ENCODE data around the gene KIF26B. TPM values are rescaled to one million over a fixed set of nuclear protein-coding genes. Genes with fewer than 3 reads are reported as not detected.
"Not testable (repeated sequence)": the region's sequence is repeated elsewhere in the genome, so short reads cannot be mapped to it uniquely, and the experiment has no call there.

Gene KIF26B
- total RNA-seq, 8 experiments from 2014 or later, result 0.25 to 21.5 (median 10.2) TPM

- in situ Hi-C loops (cut with MboI; ENCODE audit: low pct_unique_long_range_greater_than_20kb in 2 of 9, low sequenced_read_pairs in 9 of 9, unreplicated experiment in 9 of 9), result no loop called here
- Histone ChIP-seq H3K4me3 (no peak overlapping the region), H3K4me1 (replicated peaks in 1 of 2) (no peaks in the 10 kb centered on the region), H3K27ac (no peak overlapping the region)
- ATAC-seq (replicated peaks in 6 of 8), result no peak
- WGBS, 10 experiments, result 58 to 94% (median 84%) methylated on average over 2 to 7 of the region's 7 CpGs; no CpG with 5 or more reads in 1 of the 10 experiments
Measured at GRCh38 chr1:245121523-245121922, 33.3 kb upstream of the KIF26B start.

- H3K4me1 ChIP-seq (replicated peaks in 1 of 2), result peaks cover 0 to 1% of the 10 kb centered on the region in 2 donors
- 30 to 100% (median 85%) methylated on average over 1 to 6 of the region's 6 CpGs; no CpG with 5 or more reads in 2 of the 10 experiments for WGBS, 10 experiments
- H3K27ac ChIP-seq, result no peak overlapping the region
- no peak for ATAC-seq (replicated peaks in 6 of 8)
- in situ Hi-C loops (cut with MboI; ENCODE audit: low pct_unique_long_range_greater_than_20kb in 2 of 9, low sequenced_read_pairs in 9 of 9, unreplicated experiment in 9 of 9), result no loop called here
- H3K4me3 ChIP-seq, result no peak overlapping the region
Measured at GRCh38 chr1:245124241-245124640, 30.5 kb upstream of the KIF26B start.

DNA sequence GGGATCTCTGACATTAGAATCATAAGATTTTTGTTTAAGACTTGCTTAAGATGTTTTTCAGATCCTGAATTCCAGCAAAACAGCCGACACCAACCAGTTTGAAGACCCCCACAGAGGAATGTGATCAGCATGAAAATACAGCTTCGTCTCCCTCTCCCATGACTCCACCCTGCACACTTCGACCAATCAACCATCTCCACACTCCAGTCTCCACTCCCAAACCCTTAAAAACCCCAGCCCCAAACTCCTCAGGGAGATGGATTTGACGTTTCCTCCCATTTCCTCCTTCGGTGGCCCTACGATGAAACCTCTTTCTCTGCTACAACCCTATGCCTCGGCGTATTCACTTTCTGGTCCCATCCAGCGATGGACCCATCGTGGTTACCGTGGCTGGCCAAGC, 30.1 kb upstream of the KIF26B start:
- no peak for ATAC-seq (replicated peaks in 6 of 8)
- 33 to 92% (median 76%) methylated on average over 3 to 11 of the region's 11 CpGs; no CpG with 5 or more reads in 3 of the 10 experiments for WGBS, 10 experiments
- peaks cover 4 to 5% of the 10 kb centered on the region in 2 donors for H3K4me1 ChIP-seq (replicated peaks in 1 of 2)
- no peak overlapping the region for H3K4me3 ChIP-seq
- in situ Hi-C loops (cut with MboI; ENCODE audit: low pct_unique_long_range_greater_than_20kb in 2 of 9, low sequenced_read_pairs in 9 of 9, unreplicated experiment in 9 of 9), result loop anchor here in 2 of 9 experiments (25.0 kb wide), 1 partner anchor 1363 kb away; no protein-coding TSS in a partner anchor
- no peak overlapping the region for H3K27ac ChIP-seq

DNA sequence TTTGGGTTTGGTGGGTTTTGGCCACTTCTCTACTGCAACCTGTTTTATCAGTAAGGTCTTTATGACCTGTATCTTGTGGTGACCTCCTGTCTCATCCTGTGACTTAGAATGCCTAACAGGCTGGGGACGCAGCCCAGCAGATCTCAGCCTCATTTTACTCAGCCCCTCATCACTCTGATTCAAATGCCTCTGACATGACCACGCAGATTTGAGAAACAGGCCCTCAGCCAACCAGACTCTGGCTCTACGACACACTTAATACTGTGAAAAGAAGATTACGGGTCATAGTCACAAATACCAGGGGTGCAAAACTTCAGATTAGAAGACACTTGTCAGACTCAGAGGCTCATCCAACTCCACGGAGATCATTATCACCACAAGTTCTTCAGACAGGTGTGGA, 28.3 kb upstream of the KIF26B start:
- Histone ChIP-seq H3K4me1 (replicated peaks in 1 of 2) (peaks cover 6 to 8% of the 10 kb centered on the region in 2 donors), H3K4me3 (no peak overlapping the region), H3K27ac (no peak overlapping the region)
- in situ Hi-C loops (cut with MboI; ENCODE audit: low pct_unique_long_range_greater_than_20kb in 2 of 9, low sequenced_read_pairs in 9 of 9, unreplicated experiment in 9 of 9), result loop anchor here in 2 of 9 experiments (25.0 kb wide), 1 partner anchor 1361 kb away; no protein-coding TSS in a partner anchor
- WGBS, 10 experiments, result 33 to 100% (median 90%) methylated on average over 1 to 5 of the region's 5 CpGs; no CpG with 5 or more reads in 2 of the 10 experiments
- ATAC-seq (replicated peaks in 6 of 8), result no peak

- in situ Hi-C loops (cut with MboI; ENCODE audit: low pct_unique_long_range_greater_than_20kb in 2 of 9, low sequenced_read_pairs in 9 of 9, unreplicated experiment in 9 of 9), result loop anchor here in 2 of 9 experiments (25.0 kb wide), 1 partner anchor 1359 kb away; no protein-coding TSS in a partner anchor
- peaks cover 6 to 8% of the 10 kb centered on the region in 2 donors for H3K4me1 ChIP-seq (replicated peaks in 1 of 2)
- 0 to 92% (median 85%) methylated on average over 1 to 20 of the region's 20 CpGs; no CpG with 5 or more reads in 2 of the 10 experiments for WGBS, 10 experiments
- no peak overlapping the region for H3K27ac ChIP-seq
- H3K4me3 ChIP-seq, result no peak overlapping the region
- ATAC-seq (replicated peaks in 6 of 8), result peak in 1 of 8 experiments; percentile 56
Measured at GRCh38 chr1:245128381-245129101, 26.2 kb upstream of the KIF26B start.

GRCh38 chr1:245129319-245130240, 25.2 kb upstream of the KIF26B start:
- WGBS, 10 experiments, result 18 to 74% (median 51%) methylated on average over 1 to 19 of the region's 19 CpGs; no CpG with 5 or more reads in 2 of the 10 experiments

DNA sequence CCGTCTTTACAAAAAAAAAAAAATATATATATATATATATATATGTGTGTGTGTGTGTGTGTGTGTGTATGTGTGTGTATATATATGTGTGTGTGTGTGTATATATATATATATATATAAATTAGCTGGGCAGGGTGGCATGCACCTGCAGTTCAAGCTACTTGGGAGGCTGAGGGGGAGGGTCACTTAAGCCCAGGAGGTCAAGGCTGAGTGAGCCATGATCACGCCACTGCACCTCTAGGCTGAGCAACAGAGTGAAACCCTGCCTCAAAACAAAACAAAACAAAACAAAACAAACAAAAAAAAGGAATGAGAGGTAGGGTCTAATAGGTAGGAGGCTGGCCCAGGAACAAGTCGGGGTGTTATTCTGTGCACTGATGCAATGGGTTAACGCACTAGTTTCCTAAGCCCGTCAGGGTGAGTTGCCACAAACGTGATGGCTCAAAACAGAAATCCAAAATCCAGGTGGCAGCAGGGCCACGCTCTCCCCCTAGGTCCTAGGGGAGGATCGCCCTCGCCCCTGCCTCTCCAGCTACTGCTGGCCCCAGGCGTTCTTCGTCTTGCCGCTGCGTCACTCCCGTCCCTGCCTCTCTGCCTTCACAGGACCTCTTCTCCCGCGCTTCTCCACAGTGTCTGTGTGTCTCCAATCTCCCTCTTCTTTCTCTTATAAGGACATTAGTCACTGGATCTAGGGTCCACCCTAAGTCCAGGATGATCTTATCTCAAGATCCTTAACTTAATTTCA, 24.3 kb upstream of the KIF26B start:
- not testable (repeated sequence) for H3K4me3 ChIP-seq; H3K27ac ChIP-seq; H3K4me1 ChIP-seq (replicated peaks in 1 of 2)
- peak in 1 of 8 experiments; percentile 55 for ATAC-seq (replicated peaks in 6 of 8)
- in situ Hi-C loops (cut with MboI; ENCODE audit: low pct_unique_long_range_greater_than_20kb in 2 of 9, low sequenced_read_pairs in 9 of 9, unreplicated experiment in 9 of 9), result loop anchor here in 2 of 9 experiments (25.0 kb wide), 1 partner anchor 1357 kb away; no protein-coding TSS in a partner anchor
- 36 to 100% (median 78%) methylated on average over 3 to 16 of the region's 16 CpGs; no CpG with 5 or more reads in 2 of the 10 experiments for WGBS, 10 experiments

More at GRCh38 chr1:245129319-245130240, 25.2 kb upstream of the KIF26B start:
- no peak overlapping the region for H3K4me3 ChIP-seq
- in situ Hi-C loops (cut with MboI; ENCODE audit: low pct_unique_long_range_greater_than_20kb in 2 of 9, low sequenced_read_pairs in 9 of 9, unreplicated experiment in 9 of 9), result loop anchor here in 2 of 9 experiments (25.0 kb wide), 1 partner anchor 1358 kb away; no protein-coding TSS in a partner anchor
- no peak overlapping the region for H3K27ac ChIP-seq
- peak in 3 of 8 experiments; percentile 18 to 67 (median 55) for ATAC-seq (replicated peaks in 6 of 8)
- peaks cover 6 to 8% of the 10 kb centered on the region in 2 donors for H3K4me1 ChIP-seq (replicated peaks in 1 of 2)

DNA sequence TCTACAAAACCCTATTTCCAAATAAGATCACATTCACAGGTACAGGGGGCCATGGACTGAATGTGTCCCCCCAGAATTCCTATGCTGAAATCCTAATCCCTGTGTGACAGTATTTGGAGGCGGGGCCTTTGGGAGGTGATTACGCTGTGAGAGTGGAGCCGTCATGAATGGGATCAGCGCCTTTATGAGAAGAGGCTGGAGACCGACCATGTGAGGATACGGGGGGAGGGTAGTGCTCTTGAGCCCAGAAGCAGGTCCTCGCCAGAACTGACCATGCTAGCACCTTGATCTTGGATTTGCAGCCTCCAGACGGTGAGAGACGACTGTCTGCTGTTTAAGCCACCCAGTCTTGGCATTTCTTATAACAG, 23.8 kb upstream of the KIF26B start:
- in situ Hi-C loops (cut with MboI; ENCODE audit: low pct_unique_long_range_greater_than_20kb in 2 of 9, low sequenced_read_pairs in 9 of 9, unreplicated experiment in 9 of 9), result loop anchor here in 2 of 9 experiments (25.0 kb wide), 1 partner anchor 1356 kb away; no protein-coding TSS in a partner anchor
- Histone ChIP-seq H3K4me1 (replicated peaks in 1 of 2) (peaks cover 6 to 8% of the 10 kb centered on the region in 2 donors), H3K4me3 (no peak overlapping the region), H3K27ac (no peak overlapping the region)
- peak in 1 of 8 experiments; percentile 29 for ATAC-seq (replicated peaks in 6 of 8)
- WGBS, 10 experiments, result 8 to 100% (median 72%) methylated on average over 2 to 9 of the region's 9 CpGs; no CpG with 5 or more reads in 3 of the 10 experiments

- 53 to 100% (median 90%) methylated on average over 1 to 8 of the region's 11 CpGs; no CpG with 5 or more reads in 3 of the 10 experiments for WGBS, 10 experiments
- no peak for ATAC-seq (replicated peaks in 6 of 8)
- H3K4me1 ChIP-seq (replicated peaks in 1 of 2), result peaks cover 6 to 8% of the 10 kb centered on the region in 2 donors
- no peak overlapping the region for H3K4me3 ChIP-seq
- H3K27ac ChIP-seq, result no peak overlapping the region
- in situ Hi-C loops (cut with MboI; ENCODE audit: low pct_unique_long_range_greater_than_20kb in 2 of 9, low sequenced_read_pairs in 9 of 9, unreplicated experiment in 9 of 9), result loop anchor here in 2 of 9 experiments (25.0 kb wide), 1 partner anchor 1355 kb away; no protein-coding TSS in a partner anchor
Measured at GRCh38 chr1:245132771-245133170, 22.0 kb upstream of the KIF26B start.

GRCh38 chr1:245133995-245134715, 20.6 kb upstream of the KIF26B start:
- ATAC-seq (replicated peaks in 6 of 8), result no peak
- in situ Hi-C loops (cut with MboI; ENCODE audit: low pct_unique_long_range_greater_than_20kb in 2 of 9, low sequenced_read_pairs in 9 of 9, unreplicated experiment in 9 of 9), result loop anchor here in 2 of 9 experiments (25.0 kb wide), 1 partner anchor 1353 kb away; no protein-coding TSS in a partner anchor
- Histone ChIP-seq H3K4me3 (no peak overlapping the region), H3K27ac (no peak overlapping the region), H3K4me1 (replicated peaks in 1 of 2) (peaks cover 6 to 8% of the 10 kb centered on the region in 2 donors)
- WGBS, 10 experiments, result 64 to 100% (median 84%) methylated on average over 1 to 14 of the region's 17 CpGs

DNA sequence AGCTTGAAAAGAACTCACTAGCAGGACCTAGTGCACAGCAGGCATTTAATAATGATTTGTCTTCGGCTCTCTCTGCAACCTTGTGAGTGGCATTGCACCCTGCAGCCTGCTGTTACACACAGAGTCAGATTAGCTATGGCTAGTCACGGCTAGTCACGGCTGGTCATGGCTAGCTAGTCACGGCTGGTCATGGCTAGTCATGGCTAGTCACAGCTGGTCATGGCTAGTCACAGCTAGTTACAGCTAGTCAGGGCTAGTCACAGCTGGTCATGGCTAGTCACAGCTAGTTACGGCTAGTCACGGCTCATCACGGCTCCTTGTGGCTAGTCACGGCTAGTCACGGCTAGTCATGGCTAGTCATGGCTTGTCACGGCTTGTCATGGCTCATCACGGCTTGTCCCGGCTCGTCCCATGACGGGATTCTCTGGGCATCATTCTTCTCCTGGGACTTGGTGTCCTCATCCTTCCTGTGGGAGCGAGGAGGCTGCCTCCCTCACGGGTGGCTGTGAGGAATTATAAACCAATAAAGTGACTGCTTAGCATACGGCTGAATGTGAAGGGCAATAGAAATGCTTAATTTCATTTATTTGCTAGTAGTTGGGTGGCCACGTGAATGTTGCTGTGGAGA, 12.5 kb upstream of the KIF26B start:
- ATAC-seq (replicated peaks in 6 of 8), result no peak
- in situ Hi-C loops (cut with MboI; ENCODE audit: low pct_unique_long_range_greater_than_20kb in 2 of 9, low sequenced_read_pairs in 9 of 9, unreplicated experiment in 9 of 9), result loop anchor here in 2 of 9 experiments (25.0 kb wide), 1 partner anchor 1345 kb away; no protein-coding TSS in a partner anchor
- 39 to 94% (median 84%) methylated on average over 1 to 13 of the region's 18 CpGs for WGBS, 10 experiments
- Histone ChIP-seq H3K4me3 (no peak overlapping the region), H3K4me1 (replicated peaks in 1 of 2) (no peaks in the 10 kb centered on the region), H3K27ac (no peak overlapping the region)

Data from motor neuron (in vitro differentiated cells).